ENCODE results near the gene TAS2R42. TPM values are rescaled to one million over a fixed set of nuclear protein-coding genes. Genes with fewer than 3 reads are reported as not detected.

TAS2R42 gene
- total and polyA plus RNA-seq, 2 of the 13 experiments (the other 11 are each of a cell fraction or from before 2014, with no cell fraction given): not detected

GRCh38 chr12:11171145-11171968 is 15.4 kb downstream of the TAS2R42 start, which contains the start of gene SMIM10L1 (continued):
- peak; percentile 51; the same call in 1 of the 2 replicates for TF ChIP-seq NFYC (CRISPR knock-in tag; IDR thresholded peaks at IDR 0.05)

GRCh38 chr12:11170810-11171144 is 16.0 kb downstream of the TAS2R42 start:
- peak; percentile 56 for FAIRE-seq
- no TSS peak for BruUV-seq (replicated peaks)
- peak overlapping the region; percentile 75 for H3K4me2 ChIP-seq (ENCODE audit: low read depth, low read length)
- no peak overlapping the region for H2AFZ ChIP-seq (ENCODE audit: low read length)
- ATAC-seq: no peak
- peaks cover 70% of the 10 kb centered on the region for H3K79me2 ChIP-seq (ENCODE audit: insufficient read depth, low read length)
- H3K9ac ChIP-seq (ENCODE audit: insufficient read depth, low read depth, low read length): peak overlapping the region; percentile 98
- no peaks in the 10 kb centered on the region for H3K9me3 ChIP-seq (ENCODE audit: low read length)
- H3K4me3 ChIP-seq (replicated peaks in 1 of 3; ENCODE audit: insufficient read depth in 1 of 3, low read depth in 2 of 3, low read length in 3 of 3): peak overlapping the region; percentile 84 to 94 (median 84)
- H3K27me3 ChIP-seq (ENCODE audit: control insufficient read depth in 1 of 2, insufficient read depth in 2 of 2, low read length in 2 of 2): no peaks in the 10 kb centered on the region; a peak in 1 of 5 replicates
- H3K4me1 ChIP-seq (ENCODE audit: insufficient read depth, low read length): peaks cover 54% of the 10 kb centered on the region
- TF ChIP-seq ZNF431 (CRISPR knock-in tag; IDR thresholded peaks at IDR 0.05; ENCODE audit: borderline replicate concordance, low read depth) (0 out of 2 replicates have a peak, but pooled peaks have one; percentile 16), ZNF275 (CRISPR knock-in tag; IDR thresholded peaks at IDR 0.05; ENCODE audit: borderline replicate concordance) (no peak), ZFP36L1 (CRISPR knock-in tag; IDR thresholded peaks at IDR 0.05) (peak; percentile 74; the same call in 1 of the 2 replicates), KDM3A (CRISPR knock-in tag; IDR thresholded peaks at IDR 0.05; ENCODE audit: low read depth) (no peak), RNF219 (CRISPR knock-in tag; IDR thresholded peaks at IDR 0.05) (0 out of 2 replicates have a peak, but pooled peaks have one; percentile 16), AHDC1 (CRISPR knock-in tag; IDR thresholded peaks at IDR 0.05; ENCODE audit: borderline replicate concordance) (0 out of 2 replicates have a peak, but pooled peaks have one; percentile 3), ZNF574 (CRISPR knock-in tag; IDR thresholded peaks at IDR 0.05) (no peak)
- intact Hi-C loops (cut with micrococcal nuclease; ENCODE audit: unreplicated experiment): no loop called here
- POLR2A ChIA-PET: interaction anchor here (0.6 to 2.1 kb wide), 18 partner anchors 8 to 958 kb away, joined by 3 to 11 read pairs (median 4); partner anchors contain the start of genes GABARAPL1 and TAS2R19
- DNase-seq (ENCODE audit: low spot score): no peak
- peaks cover 22% of the 10 kb centered on the region for H4K20me1 ChIP-seq (ENCODE audit: insufficient read depth, low read length)
- CTCF ChIA-PET (ENCODE audit: low intra/inter-chr PET ratio, low total read pairs): no interaction called here
- WGBS (ENCODE audit: low lambda C conversion rate): 0% methylated on average over 4 of the region's 4 CpGs
- H3K27ac ChIP-seq (ENCODE audit: extremely low read length, insufficient read depth, low read length): peak overlapping the region; percentile 95
- H3K36me3 ChIP-seq (replicated peaks in 1 of 2; ENCODE audit: control insufficient read depth in 1 of 2, insufficient read depth in 2 of 2, low read length in 2 of 2): peaks cover 3 to 9% of the 10 kb centered on the region in 2 experiments; a peak in 4 of 5 replicates
- in situ Hi-C loops (cut with HindIII; ENCODE audit: extremely low pct_ligation_motif_present, low pct_unique_long_range_greater_than_20kb): no loop called here

All from HepG2 (cell line).